Measurements from ENCODE around the gene CDKN1A. TPM values are rescaled to one million over a fixed set of nuclear protein-coding genes. Genes with fewer than 3 reads are reported as not detected.
A peak's percentile ranks its signal among the peaks of the same experiment; 100 is the strongest.
"Not testable (repeated sequence)": the region's sequence is repeated elsewhere in the genome, so short reads cannot be mapped to it uniquely, and the experiment has no call there.

CDKN1A gene
- total RNA-seq, 6 donors from 2014 or later = 61.8 to 186 (median 127) TPM

- DNase-seq (no peak), ATAC-seq (ENCODE audit: low FRiP score in 2 of 2) (no peak)
- no peaks in the 10 kb centered on the region for H3K36me3 ChIP-seq
- no peaks in the 10 kb centered on the region for H3K27me3 ChIP-seq
- peaks cover 0 to 5% (median 0%) of the 10 kb centered on the region in 4 donors for H3K4me1 ChIP-seq
- WGBS, 2 donors = 84 to 95% methylated on average over 2 of the region's 2 CpGs
- TF ChIP-seq EP300 (IDR thresholded peaks at IDR 0.05) = no peak
- TF ChIP-seq POLR2AphosphoS5 (IDR thresholded peaks at IDR 0.05) = no peak
- no peak for TF ChIP-seq POLR2A (IDR thresholded peaks at IDR 0.05)
- no peak for TF ChIP-seq CTCF (IDR thresholded peaks at IDR 0.05)
- no peak overlapping the region for H3K4me3 ChIP-seq
- no peaks in the 10 kb centered on the region for H3K9me3 ChIP-seq
- no peak overlapping the region for H3K27ac ChIP-seq
Observed at GRCh38 chr6:36722879-36723278, 44.4 kb downstream of the CDKN1A start.

GRCh38 chr6:36723992-36724391 lies 45.5 kb downstream of the CDKN1A start:
- H3K4me1 ChIP-seq; H3K36me3 ChIP-seq; H3K27me3 ChIP-seq; H3K9me3 ChIP-seq; H3K27ac ChIP-seq; ATAC-seq (ENCODE audit: low FRiP score in 2 of 2); DNase-seq; H3K4me3 ChIP-seq: not testable (repeated sequence)
- WGBS, 2 donors = 79 to 94% methylated on average over 4 of the region's 4 CpGs

GRCh38 chr6:36724514-36725390 lies 46.2 kb downstream of the CDKN1A start:
- no peaks in the 10 kb centered on the region for H3K27me3 ChIP-seq
- WGBS, 2 donors = 52 to 59% methylated on average over 12 to 13 of the region's 13 CpGs
- H3K4me1 ChIP-seq = peaks cover 0 to 5% (median 4%) of the 10 kb centered on the region in 4 donors
- no peaks in the 10 kb centered on the region for H3K36me3 ChIP-seq
- TF ChIP-seq CTCF (IDR thresholded peaks at IDR 0.05) (peak in 5 of 6 experiments; percentile 24 to 63 (median 57)), EP300 (IDR thresholded peaks at IDR 0.05) (no peak)
- H3K27ac ChIP-seq = no peak overlapping the region
- ATAC-seq (ENCODE audit: low FRiP score in 2 of 2) (peak in 1 of 2 donors; percentile 55), DNase-seq (peak in 1 of 2 donors; percentile 72)
- no peaks in the 10 kb centered on the region for H3K9me3 ChIP-seq
- H3K4me3 ChIP-seq = no peak overlapping the region

- Histone ChIP-seq H3K27me3 (no peaks in the 10 kb centered on the region), H3K4me1 (peaks cover 0 to 5% (median 4%) of the 10 kb centered on the region in 4 donors), H3K27ac (no peak overlapping the region), H3K36me3 (no peaks in the 10 kb centered on the region), H3K4me3 (no peak overlapping the region), H3K9me3 (no peaks in the 10 kb centered on the region)
- ATAC-seq (ENCODE audit: low FRiP score in 2 of 2) (no peak), DNase-seq (no peak)
- WGBS, 2 donors = 85 to 88% methylated on average over 7 of the region's 7 CpGs
- no peak for TF ChIP-seq POLR2AphosphoS5 (IDR thresholded peaks at IDR 0.05)
- TF ChIP-seq POLR2A (IDR thresholded peaks at IDR 0.05) = no peak
- TF ChIP-seq EP300 (IDR thresholded peaks at IDR 0.05) = no peak
- TF ChIP-seq CTCF (IDR thresholded peaks at IDR 0.05) = no peak
Observed at GRCh38 chr6:36725581-36725980, 47.1 kb downstream of the CDKN1A start.

GRCh38 chr6:36727505-36728021 lies 49.0 kb downstream of the CDKN1A start:
- H3K27me3 ChIP-seq = no peaks in the 10 kb centered on the region
- no peaks in the 10 kb centered on the region for H3K9me3 ChIP-seq
- no peaks in the 10 kb centered on the region for H3K36me3 ChIP-seq
- no peak overlapping the region for H3K4me3 ChIP-seq
- H3K27ac ChIP-seq = no peak overlapping the region
- TF ChIP-seq POLR2AphosphoS5 (IDR thresholded peaks at IDR 0.05) (no peak), POLR2A (IDR thresholded peaks at IDR 0.05) (no peak), CTCF (IDR thresholded peaks at IDR 0.05) (no peak), EP300 (IDR thresholded peaks at IDR 0.05) (no peak)
- ATAC-seq (ENCODE audit: low FRiP score in 2 of 2) (peak in 1 of 2 donors; percentile 67), DNase-seq (no peak)
- peaks cover 0 to 5% (median 4%) of the 10 kb centered on the region in 4 donors for H3K4me1 ChIP-seq
- WGBS, 2 donors = 70 to 95% methylated on average over 2 to 7 of the region's 7 CpGs
